Mesodermal cell (in vitro differentiated cells): ENCODE measurements around the gene RBM28.

Experiments
- H3K27ac ChIP-seq: 2 replicates; pipeline ENCODE4 v1.7.0; 2013; ENCODE audit warnings: mild to moderate bottlenecking, low read depth, low read length, moderate library complexity; ENCODE audit not compliant: severe bottlenecking
- H3K36me3 ChIP-seq: 2 replicates; pipeline ENCODE4 v1.7.1; 2013; ENCODE audit warnings: mild to moderate bottlenecking, low read length, moderate library complexity; ENCODE audit not compliant: control insufficient read depth, insufficient read depth
- H3K4me1 ChIP-seq: one replicate; pipeline ENCODE4 v1.7.1; 2013; ENCODE audit warnings: mild to moderate bottlenecking, low read length; ENCODE audit not compliant: insufficient read depth, control insufficient read depth, poor library complexity, severe bottlenecking
- H3K4me3 ChIP-seq: 2 replicates; pipeline ENCODE4 v1.7.0; 2013; ENCODE audit warnings: low read length, control low read depth, mild to moderate bottlenecking; ENCODE audit not compliant: insufficient read depth, poor library complexity, severe bottlenecking; ENCODE audit errors: extremely low read depth
- H3K9me3 ChIP-seq: 2 replicates; pipeline ENCODE4 v1.7.1; 2013; ENCODE audit warnings: mild to moderate bottlenecking, low read length, moderate library complexity; ENCODE audit not compliant: control insufficient read depth
- WGBS, 2 experiments: methylation state at CpG; one replicate each; pipeline ENCODE4 v1.1.5; 2013; ENCODE audit warnings: missing lambda C conversion rate in 2 of 2; ENCODE audit not compliant: insufficient coverage in 2 of 2; 5-methylcytosine and 5-hydroxymethylcytosine counted together

Gene RBM28

GRCh38 chr7:128370491-128370890, 26.8 kb upstream of the RBM28 start:
- no peak overlapping the region for H3K4me3 ChIP-seq
- 100% methylated on average over 1 of the region's 4 CpGs for WGBS, 2 experiments
- no peaks in the 10 kb centered on the region for H3K9me3 ChIP-seq
- H3K4me1 ChIP-seq, result no peaks in the 10 kb centered on the region
- H3K27ac ChIP-seq, result no peak overlapping the region
- H3K36me3 ChIP-seq, result no peaks in the 10 kb centered on the region

GRCh38 chr7:128366986-128367385, 23.3 kb upstream of the RBM28 start:
- peaks cover 2% of the 10 kb centered on the region for H3K4me1 ChIP-seq

GRCh38 chr7:128366300-128366699, 22.6 kb upstream of the RBM28 start:
- 50 to 70% methylated on average over 1 of the region's 1 CpG for WGBS, 2 experiments

More at GRCh38 chr7:128366986-128367385, 23.3 kb upstream of the RBM28 start:
- Histone ChIP-seq H3K36me3 (no peaks in the 10 kb centered on the region), H3K4me3 (no peak overlapping the region), H3K9me3 (no peaks in the 10 kb centered on the region), H3K27ac (no peak overlapping the region)

GRCh38 chr7:128365432-128365831, 21.7 kb upstream of the RBM28 start:
- Histone ChIP-seq H3K4me3 (no peak overlapping the region), H3K36me3 (no peaks in the 10 kb centered on the region), H3K27ac (no peak overlapping the region), H3K9me3 (no peaks in the 10 kb centered on the region), H3K4me1 (peaks cover 6% of the 10 kb centered on the region)
- WGBS, 2 experiments, result 82 to 100% methylated on average over 1 to 2 of the region's 2 CpGs

More at GRCh38 chr7:128366300-128366699, 22.6 kb upstream of the RBM28 start:
- H3K27ac ChIP-seq, result no peak overlapping the region
- peaks cover 3% of the 10 kb centered on the region for H3K4me1 ChIP-seq
- no peaks in the 10 kb centered on the region for H3K36me3 ChIP-seq
- H3K4me3 ChIP-seq, result no peak overlapping the region
- H3K9me3 ChIP-seq, result no peaks in the 10 kb centered on the region

GRCh38 chr7:128364166-128364870, 20.6 kb upstream of the RBM28 start:
- WGBS, 2 experiments, result 52 to 93% methylated on average over 2 of the region's 4 CpGs
- Histone ChIP-seq H3K27ac (no peak overlapping the region), H3K4me1 (peaks cover 12% of the 10 kb centered on the region), H3K36me3 (no peaks in the 10 kb centered on the region), H3K4me3 (no peak overlapping the region), H3K9me3 (no peaks in the 10 kb centered on the region)

- Histone ChIP-seq H3K36me3 (no peaks in the 10 kb centered on the region), H3K27ac (no peak overlapping the region), H3K4me3 (no peak overlapping the region), H3K9me3 (no peaks in the 10 kb centered on the region), H3K4me1 (peaks cover 12% of the 10 kb centered on the region)
- 92 to 93% methylated on average over 3 of the region's 6 CpGs for whole genome bisulfite sequencing, 2 experiments
These were observed 19.6 kb upstream of the RBM28 start for GRCh38 chr7:128363261-128363721.

- no peak overlapping the region for H3K27ac ChIP-seq
- WGBS, 2 experiments, result 75 to 79% methylated on average over 2 to 4 of the region's 4 CpGs
- no peak overlapping the region for H3K4me3 ChIP-seq
- no peaks in the 10 kb centered on the region for H3K9me3 ChIP-seq
- H3K36me3 ChIP-seq, result no peaks in the 10 kb centered on the region
- peaks cover 16% of the 10 kb centered on the region for H3K4me1 ChIP-seq
These were observed 19.0 kb upstream of the RBM28 start for GRCh38 chr7:128362670-128363069.

GRCh38 chr7:128361411-128362379, 18.0 kb upstream of the RBM28 start, which contains the start of gene PRRT4:
PRRT4 (minus strand) TSS chr7:128361690.
- H3K36me3 ChIP-seq, result no peaks in the 10 kb centered on the region
- H3K4me1 ChIP-seq, result peaks cover 26% of the 10 kb centered on the region
- no peak within 1 kb of the TSS for H3K27ac ChIP-seq
- H3K9me3 ChIP-seq, result no peaks in the 10 kb centered on the region
- WGBS, 2 experiments, result 1 to 2% methylated on average over 43 to 53 of the region's 88 CpGs
- H3K4me3 ChIP-seq, result peak within 1 kb of the TSS; percentile 52

GRCh38 chr7:128360359-128360678, 16.6 kb upstream of the RBM28 start:
- H3K9me3 ChIP-seq, result no peaks in the 10 kb centered on the region
- H3K36me3 ChIP-seq, result no peaks in the 10 kb centered on the region
- no peak overlapping the region for H3K27ac ChIP-seq
- H3K4me3 ChIP-seq, result peak overlapping the region; percentile 52
- peaks cover 28% of the 10 kb centered on the region for H3K4me1 ChIP-seq
- WGBS, 2 experiments, result 13 to 19% methylated on average over 4 to 8 of the region's 9 CpGs

- Histone ChIP-seq H3K36me3 (no peaks in the 10 kb centered on the region), H3K27ac (no peak overlapping the region), H3K4me1 (peaks cover 28% of the 10 kb centered on the region), H3K4me3 (peak overlapping the region; percentile 3), H3K9me3 (no peaks in the 10 kb centered on the region)
- 79 to 100% methylated on average over 2 to 3 of the region's 4 CpGs for whole genome bisulfite sequencing, 2 experiments
These were observed 16.2 kb upstream of the RBM28 start for GRCh38 chr7:128359939-128360338.
